Measurements from ENCODE around the gene PRLHR.

PRLHR gene

DNA sequence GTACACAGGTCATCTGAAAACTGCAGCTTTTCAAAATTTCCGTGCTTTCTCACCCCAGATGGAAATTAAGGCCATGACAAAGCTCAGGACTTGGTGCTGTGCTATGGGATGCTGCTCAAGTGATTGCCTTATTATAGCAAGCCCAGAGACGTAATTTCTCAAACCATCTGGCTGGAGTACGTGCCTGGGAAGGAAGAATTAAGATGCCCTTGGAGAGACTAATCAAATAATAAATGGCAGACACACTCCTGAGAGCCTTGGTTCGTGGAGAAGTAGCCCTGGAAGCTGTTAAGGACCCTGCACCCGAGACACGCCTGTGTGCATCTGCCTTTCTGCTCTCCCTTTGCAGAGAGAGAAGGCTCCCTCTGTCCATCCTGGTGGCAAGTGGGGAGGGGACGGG, 38.3 kb upstream of the PRLHR start:
- no peak overlapping the region for H3K4me2 ChIP-seq (ENCODE audit: low read length)
- no peak overlapping the region for H4K8ac ChIP-seq (ENCODE audit: low read depth, low read length)
- no peaks in the 10 kb centered on the region for H3K36me3 ChIP-seq (ENCODE audit: control insufficient read depth in 1 of 2, insufficient read depth in 2 of 2, low read length in 2 of 2)
- H3K27ac ChIP-seq (ENCODE audit: low read depth, low read length), result no peak overlapping the region
- no peak overlapping the region for H3K14ac ChIP-seq (ENCODE audit: low read length)
- no peak overlapping the region for H2AK5ac ChIP-seq (ENCODE audit: low read length)
- no peak overlapping the region for H4K12ac ChIP-seq (ENCODE audit: low read depth, low read length)
- H2AFZ ChIP-seq (ENCODE audit: insufficient read depth, low read length, poor library complexity), result no peak overlapping the region
- no peaks in the 10 kb centered on the region for H3K9me3 ChIP-seq (ENCODE audit: insufficient read depth, low read depth, low read length)
- no peak overlapping the region for H3K4me3 ChIP-seq (ENCODE audit: low read depth, low read length)
- H3K4ac ChIP-seq (ENCODE audit: low read depth, low read length), result no peak overlapping the region
- WGBS (ENCODE audit: extremely low coverage, insufficient coverage, insufficient read length), result no CpG with 5 or more reads among the region's 7 CpGs
- H2BK120ac ChIP-seq (ENCODE audit: insufficient read depth, low read length, poor library complexity), result no peak overlapping the region
- no peak overlapping the region for H2BK12ac ChIP-seq (ENCODE audit: low read length)
- no peak overlapping the region for H3K18ac ChIP-seq (ENCODE audit: low read length)
- no peak overlapping the region for H2BK5ac ChIP-seq (ENCODE audit: low read depth, low read length, poor library complexity)
- DNase-seq, result no peak
- no peak overlapping the region for H4K91ac ChIP-seq (ENCODE audit: low read depth, low read length)
- H3K79me2 ChIP-seq (ENCODE audit: control insufficient read depth, insufficient read depth, low read length, poor library complexity), result no peaks in the 10 kb centered on the region
- H3K27me3 ChIP-seq (ENCODE audit: insufficient read depth, low read length), result no peaks in the 10 kb centered on the region
- H3K4me1 ChIP-seq (ENCODE audit: control insufficient read depth in 1 of 2, insufficient read depth in 2 of 2, low read length in 2 of 2), result no peaks in the 10 kb centered on the region
- no peak overlapping the region for H3K23ac ChIP-seq (ENCODE audit: low read length)
- no peaks in the 10 kb centered on the region for H3K79me1 ChIP-seq (ENCODE audit: low read length)
- no peak overlapping the region for H3K9ac ChIP-seq (ENCODE audit: low read length)

DNA sequence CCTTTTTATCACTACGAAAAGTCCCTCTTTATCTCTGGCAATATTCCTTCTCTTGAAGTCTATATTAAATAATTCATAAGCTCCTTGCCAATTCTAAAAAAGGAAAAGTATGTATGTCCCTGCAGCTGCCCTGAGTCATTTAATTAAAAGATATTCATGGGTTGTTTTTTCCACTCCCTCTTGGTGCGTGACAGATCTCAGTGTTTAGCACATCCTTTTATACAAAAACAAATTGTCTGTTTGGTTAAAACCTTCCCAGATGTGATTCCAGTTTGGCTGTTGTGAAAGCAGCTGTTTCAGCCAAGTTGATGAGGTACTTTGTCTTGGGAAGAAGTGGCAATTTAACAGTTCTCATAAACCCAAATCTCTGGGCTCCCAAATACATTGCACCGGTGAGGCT, 33.8 kb upstream of the PRLHR start:
- no peak for DNase-seq
- Histone ChIP-seq H3K4ac (ENCODE audit: low read depth, low read length) (no peak overlapping the region), H4K12ac (ENCODE audit: low read depth, low read length) (no peak overlapping the region), H3K18ac (ENCODE audit: low read length) (no peak overlapping the region), H3K23ac (ENCODE audit: low read length) (no peak overlapping the region), H2BK5ac (ENCODE audit: low read depth, low read length, poor library complexity) (no peak overlapping the region), H3K14ac (ENCODE audit: low read length) (no peak overlapping the region), H2BK120ac (ENCODE audit: insufficient read depth, low read length, poor library complexity) (no peak overlapping the region), H2AK5ac (ENCODE audit: low read length) (no peak overlapping the region), H3K9me3 (ENCODE audit: insufficient read depth, low read depth, low read length) (peaks cover 1% of the 10 kb centered on the region), H2AFZ (ENCODE audit: insufficient read depth, low read length, poor library complexity) (no peak overlapping the region), H3K79me1 (ENCODE audit: low read length) (no peaks in the 10 kb centered on the region), H3K27ac (ENCODE audit: low read depth, low read length) (no peak overlapping the region), H4K91ac (ENCODE audit: low read depth, low read length) (no peak overlapping the region), H3K4me1 (ENCODE audit: control insufficient read depth in 1 of 2, insufficient read depth in 2 of 2, low read length in 2 of 2) (no peaks in the 10 kb centered on the region), H3K36me3 (ENCODE audit: control insufficient read depth in 1 of 2, insufficient read depth in 2 of 2, low read length in 2 of 2) (no peaks in the 10 kb centered on the region), H4K8ac (ENCODE audit: low read depth, low read length) (no peak overlapping the region), H3K79me2 (ENCODE audit: control insufficient read depth, insufficient read depth, low read length, poor library complexity) (no peaks in the 10 kb centered on the region), H2BK12ac (ENCODE audit: low read length) (no peak overlapping the region), H3K4me3 (ENCODE audit: low read depth, low read length) (no peak overlapping the region), H3K27me3 (ENCODE audit: insufficient read depth, low read length) (no peaks in the 10 kb centered on the region), H3K4me2 (ENCODE audit: low read length) (no peak overlapping the region), H3K9ac (ENCODE audit: low read length) (no peak overlapping the region)
- WGBS (ENCODE audit: extremely low coverage, insufficient coverage, insufficient read length), result no CpG with 5 or more reads among the region's 3 CpGs

DNA sequence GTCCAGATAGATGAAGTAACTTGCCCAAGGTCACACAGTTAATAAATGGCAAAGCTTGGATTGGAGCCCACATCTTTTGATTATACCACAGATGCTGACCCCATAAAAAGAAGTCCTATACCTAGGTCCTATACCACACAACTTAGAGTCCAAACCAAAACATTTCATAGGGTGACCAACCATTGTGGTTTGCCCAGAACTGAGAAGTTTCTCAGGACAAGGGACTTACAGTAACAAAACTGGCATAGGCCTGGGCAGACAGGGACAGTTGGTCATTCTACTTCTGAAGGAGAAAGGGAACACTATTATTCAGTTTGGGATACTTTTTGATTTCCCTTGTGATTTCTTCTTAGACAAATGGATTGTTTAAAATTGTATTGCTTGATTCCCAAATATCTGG, 32.9 kb upstream of the PRLHR start:
- no peak overlapping the region for H3K4me2 ChIP-seq (ENCODE audit: low read length)
- H4K12ac ChIP-seq (ENCODE audit: low read depth, low read length), result no peak overlapping the region
- no peak overlapping the region for H2AK5ac ChIP-seq (ENCODE audit: low read length)
- H3K36me3 ChIP-seq (ENCODE audit: control insufficient read depth in 1 of 2, insufficient read depth in 2 of 2, low read length in 2 of 2), result no peaks in the 10 kb centered on the region
- H3K9me3 ChIP-seq (ENCODE audit: insufficient read depth, low read depth, low read length), result peaks cover 1% of the 10 kb centered on the region
- no peaks in the 10 kb centered on the region for H3K4me1 ChIP-seq (ENCODE audit: control insufficient read depth in 1 of 2, insufficient read depth in 2 of 2, low read length in 2 of 2)
- no peaks in the 10 kb centered on the region for H3K79me1 ChIP-seq (ENCODE audit: low read length)
- no peak overlapping the region for H3K4ac ChIP-seq (ENCODE audit: low read depth, low read length)
- no peak overlapping the region for H2BK120ac ChIP-seq (ENCODE audit: insufficient read depth, low read length, poor library complexity)
- DNase-seq, result no peak
- H4K91ac ChIP-seq (ENCODE audit: low read depth, low read length), result no peak overlapping the region
- H3K27ac ChIP-seq (ENCODE audit: low read depth, low read length), result no peak overlapping the region
- H3K9ac ChIP-seq (ENCODE audit: low read length), result no peak overlapping the region
- no peak overlapping the region for H2BK5ac ChIP-seq (ENCODE audit: low read depth, low read length, poor library complexity)
- no peak overlapping the region for H2BK12ac ChIP-seq (ENCODE audit: low read length)
- no peak overlapping the region for H3K23ac ChIP-seq (ENCODE audit: low read length)
- H3K14ac ChIP-seq (ENCODE audit: low read length), result no peak overlapping the region
- no peak overlapping the region for H4K8ac ChIP-seq (ENCODE audit: low read depth, low read length)
- H3K4me3 ChIP-seq (ENCODE audit: low read depth, low read length), result no peak overlapping the region
- H3K27me3 ChIP-seq (ENCODE audit: insufficient read depth, low read length), result no peaks in the 10 kb centered on the region
- H3K79me2 ChIP-seq (ENCODE audit: control insufficient read depth, insufficient read depth, low read length, poor library complexity), result no peaks in the 10 kb centered on the region
- H3K18ac ChIP-seq (ENCODE audit: low read length), result no peak overlapping the region
- no peak overlapping the region for H2AFZ ChIP-seq (ENCODE audit: insufficient read depth, low read length, poor library complexity)

DNA sequence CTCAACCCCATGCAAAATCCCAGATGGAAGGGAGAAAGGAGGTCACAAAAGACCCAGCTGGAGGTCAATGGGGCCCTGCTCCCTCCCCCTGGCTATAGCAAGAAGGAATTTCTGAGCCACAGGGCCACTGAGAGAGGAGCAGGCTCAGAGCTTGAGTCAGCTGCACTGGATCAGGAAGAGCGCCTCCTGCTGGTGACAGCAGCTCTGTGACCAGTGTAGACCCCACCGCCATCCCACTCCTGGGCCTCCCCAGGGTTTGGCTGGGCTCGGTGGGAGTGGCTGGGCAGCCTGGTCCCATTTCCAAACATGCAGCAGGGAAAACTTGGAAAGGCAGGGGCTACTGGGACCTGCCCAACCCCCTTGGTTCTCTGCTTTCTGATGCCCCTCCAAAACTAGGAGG, 31.5 kb upstream of the PRLHR start:
- Histone ChIP-seq H3K14ac (ENCODE audit: low read length) (no peak overlapping the region), H3K9ac (ENCODE audit: low read length) (no peak overlapping the region)
- whole genome bisulfite sequencing (ENCODE audit: extremely low coverage, insufficient coverage, insufficient read length), result no CpG with 5 or more reads among the region's 3 CpGs

More for the DNA sequence above, 31.5 kb upstream of the PRLHR start:
- H3K18ac ChIP-seq (ENCODE audit: low read length), result no peak overlapping the region
- H3K79me1 ChIP-seq (ENCODE audit: low read length), result no peaks in the 10 kb centered on the region
- peaks cover 1% of the 10 kb centered on the region for H3K9me3 ChIP-seq (ENCODE audit: insufficient read depth, low read depth, low read length)
- no peak overlapping the region for H3K27ac ChIP-seq (ENCODE audit: low read depth, low read length)
- no peak overlapping the region for H3K4ac ChIP-seq (ENCODE audit: low read depth, low read length)
- no peak overlapping the region for H2BK120ac ChIP-seq (ENCODE audit: insufficient read depth, low read length, poor library complexity)
- H3K36me3 ChIP-seq (ENCODE audit: control insufficient read depth in 1 of 2, insufficient read depth in 2 of 2, low read length in 2 of 2), result no peaks in the 10 kb centered on the region
- H4K8ac ChIP-seq (ENCODE audit: low read depth, low read length), result no peak overlapping the region
- no peaks in the 10 kb centered on the region for H3K4me1 ChIP-seq (ENCODE audit: control insufficient read depth in 1 of 2, insufficient read depth in 2 of 2, low read length in 2 of 2)
- H4K12ac ChIP-seq (ENCODE audit: low read depth, low read length), result no peak overlapping the region
- no peak overlapping the region for H2BK12ac ChIP-seq (ENCODE audit: low read length)
- H3K4me3 ChIP-seq (ENCODE audit: low read depth, low read length), result no peak overlapping the region
- H3K4me2 ChIP-seq (ENCODE audit: low read length), result no peak overlapping the region
- no peak overlapping the region for H3K23ac ChIP-seq (ENCODE audit: low read length)
- H2BK5ac ChIP-seq (ENCODE audit: low read depth, low read length, poor library complexity), result no peak overlapping the region
- no peaks in the 10 kb centered on the region for H3K27me3 ChIP-seq (ENCODE audit: insufficient read depth, low read length)
- H3K79me2 ChIP-seq (ENCODE audit: control insufficient read depth, insufficient read depth, low read length, poor library complexity), result no peaks in the 10 kb centered on the region
- no peak overlapping the region for H2AK5ac ChIP-seq (ENCODE audit: low read length)
- no peak overlapping the region for H4K91ac ChIP-seq (ENCODE audit: low read depth, low read length)
- no peak overlapping the region for H2AFZ ChIP-seq (ENCODE audit: insufficient read depth, low read length, poor library complexity)
- no peak for DNase-seq

All from trophoblast cell (in vitro differentiated cells and primary cell).